SK-N-SH treated with all-trans-retinoic acid at 6 μM for 48 hours (cell line): ENCODE results near the gene CARD9.

Experiments
- BACH2 ChIP-seq: fragments of 250-450 bp; sonication (Bioruptor Pico); IDR thresholded peaks from 2 replicates; pipeline ENCODE4 v1.9.0; 2021; ENCODE audit warnings: mild to moderate bottlenecking, borderline replicate concordance
- TF ChIP-seq, protein P1 (sequence below): fragments of 250-450 bp; sonication (Bioruptor Pico); IDR thresholded peaks from 2 replicates; pipeline ENCODE4 v1.5.1; 2020; ENCODE audit warnings: low read depth, mild to moderate bottlenecking, moderate library complexity
- TF ChIP-seq, protein P2 (sequence below): fragments of 250-450 bp; sonication (Bioruptor Pico); IDR thresholded peaks from 2 replicates; pipeline ENCODE4 v1.8.0; 2020; ENCODE audit warnings: mild to moderate bottlenecking, moderate library complexity, borderline replicate concordance

DNA sequence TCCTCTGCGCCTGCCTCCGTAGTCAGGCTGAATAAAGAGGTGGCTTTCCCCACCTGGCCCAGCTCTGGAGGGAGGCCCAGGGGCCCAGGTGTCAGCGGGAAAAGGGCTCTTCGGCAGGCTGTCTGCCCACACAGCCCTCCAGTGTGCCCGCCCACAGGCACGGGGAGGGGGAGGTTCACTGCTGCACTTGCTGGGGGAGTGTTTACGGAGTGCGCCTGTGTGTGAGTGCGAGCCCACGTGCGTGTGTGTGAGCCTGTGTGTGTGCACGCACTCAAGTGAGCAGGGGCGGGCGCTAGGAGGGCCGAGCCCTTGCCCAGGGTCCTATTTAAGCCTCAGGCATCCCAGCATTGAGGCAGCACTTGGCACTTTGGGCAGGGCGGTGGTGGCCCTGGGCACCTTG lies 20.8 kb downstream of the CARD9 start:
- TF ChIP-seq, protein P1, sequence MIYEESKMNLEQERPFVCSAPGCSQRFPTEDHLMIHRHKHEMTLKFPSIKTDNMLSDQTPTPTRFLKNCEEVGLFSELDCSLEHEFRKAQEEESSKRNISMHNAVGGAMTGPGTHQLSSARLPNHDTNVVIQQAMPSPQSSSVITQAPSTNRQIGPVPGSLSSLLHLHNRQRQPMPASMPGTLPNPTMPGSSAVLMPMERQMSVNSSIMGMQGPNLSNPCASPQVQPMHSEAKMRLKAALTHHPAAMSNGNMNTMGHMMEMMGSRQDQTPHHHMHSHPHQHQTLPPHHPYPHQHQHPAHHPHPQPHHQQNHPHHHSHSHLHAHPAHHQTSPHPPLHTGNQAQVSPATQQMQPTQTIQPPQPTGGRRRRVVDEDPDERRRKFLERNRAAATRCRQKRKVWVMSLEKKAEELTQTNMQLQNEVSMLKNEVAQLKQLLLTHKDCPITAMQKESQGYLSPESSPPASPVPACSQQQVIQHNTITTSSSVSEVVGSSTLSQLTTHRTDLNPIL = no peak
- no peak for TF ChIP-seq BACH2 (CRISPR knock-in tag)
- TF ChIP-seq, protein P2, sequence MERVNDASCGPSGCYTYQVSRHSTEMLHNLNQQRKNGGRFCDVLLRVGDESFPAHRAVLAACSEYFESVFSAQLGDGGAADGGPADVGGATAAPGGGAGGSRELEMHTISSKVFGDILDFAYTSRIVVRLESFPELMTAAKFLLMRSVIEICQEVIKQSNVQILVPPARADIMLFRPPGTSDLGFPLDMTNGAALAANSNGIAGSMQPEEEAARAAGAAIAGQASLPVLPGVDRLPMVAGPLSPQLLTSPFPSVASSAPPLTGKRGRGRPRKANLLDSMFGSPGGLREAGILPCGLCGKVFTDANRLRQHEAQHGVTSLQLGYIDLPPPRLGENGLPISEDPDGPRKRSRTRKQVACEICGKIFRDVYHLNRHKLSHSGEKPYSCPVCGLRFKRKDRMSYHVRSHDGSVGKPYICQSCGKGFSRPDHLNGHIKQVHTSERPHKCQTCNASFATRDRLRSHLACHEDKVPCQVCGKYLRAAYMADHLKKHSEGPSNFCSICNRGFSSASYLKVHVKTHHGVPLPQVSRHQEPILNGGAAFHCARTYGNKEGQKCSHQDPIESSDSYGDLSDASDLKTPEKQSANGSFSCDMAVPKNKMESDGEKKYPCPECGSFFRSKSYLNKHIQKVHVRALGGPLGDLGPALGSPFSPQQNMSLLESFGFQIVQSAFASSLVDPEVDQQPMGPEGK (CRISPR knock-in tag) = no peak
